Kidney (tissue), 14 donors: ENCODE measurements around the gene RAD21L1. TPM values are rescaled to one million over a fixed set of nuclear protein-coding genes. Genes with fewer than 3 reads are reported as not detected.

Source experiments
- DNase-seq, 5 donors: peaks; one replicate each; pipeline ENCODE4 v3.0.0-alpha.2; 2013 to 2020
- FAIRE-seq: peaks from 2 replicates; lab custom pipeline; 2012; peaks lifted over from hg19 to GRCh38; lab: Jason Lieb, UNC
- H3K27ac ChIP-seq, 2 donors: one replicate each; pipeline ENCODE4 v1.7.0; 2013; ENCODE audit warnings: low read depth in 2 of 2, low read length in 2 of 2, inconsistent platforms in 1 of 2
- H3K27me3 ChIP-seq: one replicate; pipeline ENCODE4 v1.7.1; 2013; ENCODE audit warnings: low read length, inconsistent platforms; ENCODE audit not compliant: control insufficient read depth, insufficient read depth
- H3K36me3 ChIP-seq, 3 donors: one replicate each; pipeline versions ENCODE4 v1.7.0 to v1.7.1; 2013; ENCODE audit warnings: low read length in 3 of 3, control low read depth in 1 of 3, inconsistent platforms in 1 of 3; ENCODE audit not compliant: insufficient read depth in 3 of 3, control insufficient read depth in 2 of 3
- H3K4me1 ChIP-seq, 3 donors: one replicate each; pipeline versions ENCODE4 v1.7.0 to v1.7.1; 2013; ENCODE audit warnings: low read length in 3 of 3, inconsistent platforms in 1 of 3, low read depth in 1 of 3; ENCODE audit not compliant: control insufficient read depth in 2 of 3, insufficient read depth in 2 of 3
- H3K4me3 ChIP-seq, 3 donors: one replicate each; pipeline versions ENCODE4 v1.7.0 to v1.8.1; 2013; ENCODE audit warnings: low read length in 3 of 3, control low read depth in 1 of 3, inconsistent platforms in 1 of 3
- H3K9ac ChIP-seq, 3 donors: one replicate each; pipeline versions ENCODE4 v1.7.0 to v1.7.1; 2013; ENCODE audit warnings: low read length in 3 of 3, control low read depth in 1 of 3, inconsistent platforms in 1 of 3
- H3K9me3 ChIP-seq, 3 donors: one replicate each; pipeline versions ENCODE4 v1.7.0 to v1.7.1; 2013; ENCODE audit warnings: low read length in 3 of 3, control low read depth in 1 of 3, inconsistent platforms in 1 of 3; ENCODE audit not compliant: control insufficient read depth in 2 of 3, insufficient read depth in 1 of 3
- CTCF ChIP-seq: IDR thresholded peaks from 3 replicates; pipeline ENCODE4 v1.5.1; 2012; ENCODE audit warnings: mild to moderate bottlenecking, moderate library complexity, borderline replicate concordance; ENCODE audit not compliant: insufficient read depth; ENCODE audit errors: extremely low read depth
- intact Hi-C: fragments of 100-400 bp; cut with DNase I; formaldehyde crosslinking; loops from one replicate; pipeline ENCODE4 v1.11.1; 2022
- polyA plus RNA-seq: library from polyadenylated mRNA; stranded (reverse); fragments of 350-450 nt; fragmentation: Illumina TruSeq; extraction: RNeasy Lipid Tissue Mini Kit (QIAGEN cat#74804); gene quantifications from one replicate; pipeline ENCODE4 v1.2.3, GENCODE V29; 2014; ENCODE audit warnings: low read depth, low replicate concordance; ENCODE audit not compliant: insufficient read depth
- total RNA-seq: library from RNA; stranded (reverse); fragmentation: NEBNext Ultra II Directional; extraction: Animal tissue kit (Norgen Biotek cat#: 25700); gene quantifications from one replicate; pipeline ENCODE4 v1.2.1, GENCODE V29; 2021
- donor health status: control.
- donor health status: control.
- donor health status: control.
- donor health status: control.
- donor health status: control.
- donor health status: DM: yes; HTN: yes; CAD: no.
- donor health status: Normal renal cell carcinoma (clear cell type).

Gene RAD21L1
- total and polyA plus RNA-seq, 2 donors from 2014 or later: not detected

DNA sequence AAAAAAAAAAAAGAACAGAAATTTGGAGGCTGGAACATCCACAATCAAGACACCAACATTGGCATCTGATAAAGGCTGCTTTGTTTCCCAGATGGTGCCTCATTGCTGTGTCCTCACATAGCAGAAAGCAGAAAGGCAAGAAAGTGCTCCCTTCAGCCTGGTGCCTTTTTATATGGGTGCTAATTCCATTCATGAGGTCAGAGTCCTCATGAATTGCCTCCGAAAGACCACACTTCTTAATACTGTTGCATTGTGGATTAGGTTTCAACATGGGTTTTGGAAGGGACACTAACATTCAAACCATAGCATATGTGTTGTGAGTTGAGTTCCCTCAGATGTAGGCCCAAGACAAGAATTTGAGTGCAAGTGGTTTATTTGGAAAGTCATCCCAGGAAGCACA is 30.6 kb upstream of the RAD21L1 start:
- no peak overlapping the region for H3K4me3 ChIP-seq
- FAIRE-seq (no peak), DNase-seq (no peak)
- H3K27ac ChIP-seq: no peak overlapping the region
- no peaks in the 10 kb centered on the region for H3K27me3 ChIP-seq
- H3K36me3 ChIP-seq: no peaks in the 10 kb centered on the region
- no peak overlapping the region for H3K9ac ChIP-seq
- no peaks in the 10 kb centered on the region for H3K4me1 ChIP-seq
- intact Hi-C loops: no loop called here
- no peaks in the 10 kb centered on the region for H3K9me3 ChIP-seq
- TF ChIP-seq CTCF: no peak

- no peak overlapping the region for H3K4me3 ChIP-seq
- H3K4me1 ChIP-seq: no peaks in the 10 kb centered on the region
- no peaks in the 10 kb centered on the region for H3K9me3 ChIP-seq
- H3K27me3 ChIP-seq: no peaks in the 10 kb centered on the region
- FAIRE-seq: no peak
- intact Hi-C loops: no loop called here
- H3K27ac ChIP-seq: no peak overlapping the region
- H3K36me3 ChIP-seq: no peaks in the 10 kb centered on the region
- TF ChIP-seq CTCF: no peak
- no peak for DNase-seq
- no peak overlapping the region for H3K9ac ChIP-seq
Observed at GRCh38 chr20:1196634-1197033, 29.2 kb upstream of the RAD21L1 start.

DNA sequence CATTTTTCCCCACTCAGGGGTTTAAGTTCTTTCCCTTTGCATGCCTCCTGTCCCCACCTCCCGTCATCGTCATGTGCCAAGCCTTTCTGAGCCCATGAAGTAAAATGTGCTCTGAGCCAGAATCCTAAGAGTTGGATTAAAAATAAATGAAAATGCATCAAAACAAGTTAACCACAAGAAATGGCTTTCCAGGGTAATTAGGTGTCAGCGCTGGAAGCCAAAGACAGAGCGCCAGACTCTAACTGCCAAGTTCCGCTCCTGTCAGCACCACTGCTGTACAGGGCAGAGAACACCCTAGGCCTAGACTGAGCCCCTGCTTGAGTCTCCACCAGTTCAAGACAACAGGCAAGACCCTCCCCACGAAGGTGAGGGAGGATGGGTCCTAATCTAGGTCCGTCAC is 28.0 kb upstream of the RAD21L1 start:
- FAIRE-seq: no peak
- no peak overlapping the region for H3K27ac ChIP-seq
- no peak overlapping the region for H3K9ac ChIP-seq
- intact Hi-C loops: no loop called here
- no peak overlapping the region for H3K4me3 ChIP-seq
- no peak for TF ChIP-seq CTCF
- H3K36me3 ChIP-seq: no peaks in the 10 kb centered on the region
- no peaks in the 10 kb centered on the region for H3K4me1 ChIP-seq
- H3K9me3 ChIP-seq: no peaks in the 10 kb centered on the region
- DNase-seq: no peak
- no peaks in the 10 kb centered on the region for H3K27me3 ChIP-seq

GRCh38 chr20:1198751-1199150 is 27.1 kb upstream of the RAD21L1 start:
- H3K4me3 ChIP-seq: no peak overlapping the region
- intact Hi-C loops: no loop called here
- no peak overlapping the region for H3K9ac ChIP-seq
- TF ChIP-seq CTCF: no peak
- peaks cover 0 to 2% (median 0%) of the 10 kb centered on the region in 3 donors for H3K4me1 ChIP-seq
- DNase-seq (no peak), FAIRE-seq (no peak)
- H3K36me3 ChIP-seq: no peaks in the 10 kb centered on the region
- no peak overlapping the region for H3K27ac ChIP-seq
- H3K9me3 ChIP-seq: no peaks in the 10 kb centered on the region
- H3K27me3 ChIP-seq: no peaks in the 10 kb centered on the region
